Cardiac muscle cell (in vitro differentiated cells and primary cell): ENCODE measurements around the gene IQGAP2. TPM values are rescaled to one million over a fixed set of nuclear protein-coding genes. Genes with fewer than 3 reads are reported as not detected.
A peak's percentile ranks its signal among the peaks of the same experiment; 100 is the strongest.

ENCODE experiments used
- DNase-seq, 2 donors: peaks; one replicate each; pipeline versions ENCODE4 v3.0.0 to v3.0.0-alpha.2; 2010 to 2017; ENCODE audit warnings: low read depth in 1 of 2, low spot score in 1 of 2
- H3K27ac ChIP-seq: fragments of 200-600 bp; sonication (generic); 2 replicates; pipeline ENCODE4 v1.5.1; 2016
- H3K27me3 ChIP-seq: fragments of 200-600 bp; sonication (generic); 2 replicates; pipeline ENCODE4 v1.6.0; 2016; ENCODE audit warnings: control low read depth
- H3K36me3 ChIP-seq: fragments of 200-600 bp; sonication (generic); 2 replicates; pipeline ENCODE4 v1.5.1; 2016; ENCODE audit warnings: control low read depth
- H3K4me1 ChIP-seq: fragments of 200-600 bp; sonication (generic); 2 replicates; pipeline ENCODE4 v1.8.1; 2017; ENCODE audit warnings: low read depth, mild to moderate bottlenecking, mixed run types
- H3K4me3 ChIP-seq: fragments of 200-600 bp; sonication (generic); 2 replicates; pipeline ENCODE4 v1.5.1; 2016; ENCODE audit warnings: mild to moderate bottlenecking
- H3K9me3 ChIP-seq: fragments of 200-600 bp; sonication (generic); 2 replicates; pipeline ENCODE4 v1.5.1; 2017; ENCODE audit warnings: low read depth, mild to moderate bottlenecking, control low read depth
- polyA plus RNA-seq: library from polyadenylated mRNA; unstranded; fragments of >200 nt; fragmentation: Nextera tagmentation; extraction: Ambion mirVana; gene quantifications from 2 replicates; pipeline ENCODE4 v1.2.1, GENCODE V29; 2016
- total RNA-seq: library from RNA; depleted of rRNA; stranded (reverse); fragments of >200 nt; gene quantifications from 2 replicates; pipeline ENCODE4 v1.2.3, GENCODE V29; 2016
- TF ChIP-seq, protein P1 (sequence below): IDR thresholded peaks from 2 replicates; pipeline ENCODE4 v1.5.1; 2012; ENCODE audit warnings: low read depth, mild to moderate bottlenecking, low read length

IQGAP2 gene
- total and polyA plus RNA-seq, 2 experiments from 2014 or later, result 4.1 to 10.8 TPM

DNA sequence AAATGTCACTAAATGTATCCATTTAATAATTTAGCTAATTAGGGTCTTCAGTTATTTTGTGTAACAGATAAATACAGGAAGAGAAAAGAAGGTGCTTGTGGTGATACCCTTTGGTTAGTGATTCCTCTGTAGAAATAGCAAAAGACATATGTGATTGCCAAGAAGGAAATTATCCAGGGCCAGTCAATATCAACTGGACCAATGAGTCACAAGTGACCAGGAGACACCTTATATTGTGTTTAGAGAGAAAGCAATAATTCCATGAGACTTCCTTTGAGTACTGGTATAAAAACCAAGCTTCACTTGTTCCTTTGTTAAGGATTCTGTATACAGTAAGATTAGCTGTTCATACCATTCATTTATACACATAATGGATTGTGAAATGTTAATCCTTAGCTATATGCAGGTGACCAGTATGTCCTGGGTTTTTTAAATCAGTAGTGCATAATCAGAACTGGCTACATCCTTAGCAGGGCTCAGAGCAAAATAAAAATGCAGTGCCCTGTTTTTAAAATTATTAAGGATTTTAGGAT lies 301.1 kb downstream of the IQGAP2 start:
- Histone ChIP-seq H3K4me1 (no peaks in the 10 kb centered on the region), H3K9me3 (no peaks in the 10 kb centered on the region), H3K27me3 (no peaks in the 10 kb centered on the region), H3K27ac (no peak overlapping the region), H3K4me3 (no peak overlapping the region), H3K36me3 (no peaks in the 10 kb centered on the region)
- TF ChIP-seq, protein P1, sequence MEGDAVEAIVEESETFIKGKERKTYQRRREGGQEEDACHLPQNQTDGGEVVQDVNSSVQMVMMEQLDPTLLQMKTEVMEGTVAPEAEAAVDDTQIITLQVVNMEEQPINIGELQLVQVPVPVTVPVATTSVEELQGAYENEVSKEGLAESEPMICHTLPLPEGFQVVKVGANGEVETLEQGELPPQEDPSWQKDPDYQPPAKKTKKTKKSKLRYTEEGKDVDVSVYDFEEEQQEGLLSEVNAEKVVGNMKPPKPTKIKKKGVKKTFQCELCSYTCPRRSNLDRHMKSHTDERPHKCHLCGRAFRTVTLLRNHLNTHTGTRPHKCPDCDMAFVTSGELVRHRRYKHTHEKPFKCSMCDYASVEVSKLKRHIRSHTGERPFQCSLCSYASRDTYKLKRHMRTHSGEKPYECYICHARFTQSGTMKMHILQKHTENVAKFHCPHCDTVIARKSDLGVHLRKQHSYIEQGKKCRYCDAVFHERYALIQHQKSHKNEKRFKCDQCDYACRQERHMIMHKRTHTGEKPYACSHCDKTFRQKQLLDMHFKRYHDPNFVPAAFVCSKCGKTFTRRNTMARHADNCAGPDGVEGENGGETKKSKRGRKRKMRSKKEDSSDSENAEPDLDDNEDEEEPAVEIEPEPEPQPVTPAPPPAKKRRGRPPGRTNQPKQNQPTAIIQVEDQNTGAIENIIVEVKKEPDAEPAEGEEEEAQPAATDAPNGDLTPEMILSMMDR, result no peak
- no peak for DNase-seq

DNA sequence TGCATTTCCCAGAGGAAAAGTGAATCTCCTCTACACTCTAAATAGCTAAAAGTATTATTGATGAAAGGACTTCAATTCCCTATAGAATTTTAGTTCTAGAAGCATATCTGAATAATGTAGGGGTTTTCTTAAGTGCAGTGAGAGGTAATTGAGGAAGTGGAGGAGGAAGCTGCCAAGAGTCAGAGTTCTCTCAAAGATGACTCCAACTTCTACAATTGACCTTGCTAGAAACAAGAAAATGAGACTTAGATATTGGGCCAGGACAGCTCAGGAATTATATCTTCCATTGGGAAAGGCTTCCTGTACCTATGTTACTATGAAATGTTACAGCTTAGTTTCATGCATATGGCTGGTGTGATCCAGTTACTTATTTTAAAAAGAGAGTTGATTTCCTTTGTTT lies 302.5 kb downstream of the IQGAP2 start:
- TF ChIP-seq, protein P1, result no peak
- H3K4me3 ChIP-seq, result no peak overlapping the region
- no peak overlapping the region for H3K27ac ChIP-seq
- H3K4me1 ChIP-seq, result no peaks in the 10 kb centered on the region
- H3K27me3 ChIP-seq, result no peaks in the 10 kb centered on the region
- no peak for DNase-seq
- no peaks in the 10 kb centered on the region for H3K9me3 ChIP-seq
- no peaks in the 10 kb centered on the region for H3K36me3 ChIP-seq

DNA sequence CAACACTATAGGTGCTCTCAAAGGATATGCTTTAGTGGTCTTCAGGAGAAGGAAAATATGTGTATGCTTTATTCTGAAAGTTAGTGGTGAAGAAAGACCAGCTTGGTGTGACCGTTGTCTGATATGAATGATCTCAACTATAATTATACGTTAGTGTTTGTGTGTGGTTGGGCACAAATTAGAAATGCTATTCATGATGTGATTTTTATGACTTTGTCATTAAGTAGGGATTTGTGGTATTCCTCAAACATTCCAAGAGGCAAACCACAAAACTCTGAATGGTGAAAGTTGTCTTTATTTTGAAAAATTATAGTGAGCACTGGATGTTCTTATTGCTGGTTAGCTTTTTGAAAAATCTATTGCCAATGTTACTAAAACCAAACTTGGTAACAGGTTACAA lies 306.7 kb downstream of the IQGAP2 start:
- Histone ChIP-seq H3K9me3 (no peaks in the 10 kb centered on the region), H3K4me3 (no peak overlapping the region), H3K27ac (no peak overlapping the region), H3K27me3 (peaks cover 17% of the 10 kb centered on the region), H3K36me3 (no peaks in the 10 kb centered on the region), H3K4me1 (no peaks in the 10 kb centered on the region)
- peak in 1 of 2 donors; percentile 71 for DNase-seq
- TF ChIP-seq, protein P1, result no peak

DNA sequence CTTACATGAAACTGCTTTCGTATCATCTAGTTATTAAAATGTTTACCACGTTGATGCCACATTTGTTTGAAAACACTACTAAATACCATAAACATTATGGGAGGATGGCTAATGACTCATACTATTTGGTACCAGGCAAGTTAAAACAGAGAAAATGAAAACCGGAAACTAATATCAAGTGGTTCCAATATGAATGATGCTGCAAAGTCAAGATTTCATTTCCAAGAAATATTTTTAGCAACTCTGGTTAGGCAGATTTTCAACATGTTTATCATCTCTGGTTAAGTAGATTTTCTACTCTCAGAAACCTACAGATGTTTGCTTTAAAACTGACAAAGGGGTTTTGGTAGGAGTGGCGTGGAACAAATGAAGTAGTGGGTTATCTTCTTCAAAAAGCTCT lies 307.9 kb downstream of the IQGAP2 start:
- Histone ChIP-seq H3K36me3 (no peaks in the 10 kb centered on the region), H3K27ac (no peak overlapping the region), H3K4me1 (no peaks in the 10 kb centered on the region), H3K27me3 (peaks cover 27% of the 10 kb centered on the region), H3K9me3 (no peaks in the 10 kb centered on the region), H3K4me3 (no peak overlapping the region)
- TF ChIP-seq, protein P1, result no peak
- DNase-seq, result peak in 1 of 2 donors; percentile 59

DNA sequence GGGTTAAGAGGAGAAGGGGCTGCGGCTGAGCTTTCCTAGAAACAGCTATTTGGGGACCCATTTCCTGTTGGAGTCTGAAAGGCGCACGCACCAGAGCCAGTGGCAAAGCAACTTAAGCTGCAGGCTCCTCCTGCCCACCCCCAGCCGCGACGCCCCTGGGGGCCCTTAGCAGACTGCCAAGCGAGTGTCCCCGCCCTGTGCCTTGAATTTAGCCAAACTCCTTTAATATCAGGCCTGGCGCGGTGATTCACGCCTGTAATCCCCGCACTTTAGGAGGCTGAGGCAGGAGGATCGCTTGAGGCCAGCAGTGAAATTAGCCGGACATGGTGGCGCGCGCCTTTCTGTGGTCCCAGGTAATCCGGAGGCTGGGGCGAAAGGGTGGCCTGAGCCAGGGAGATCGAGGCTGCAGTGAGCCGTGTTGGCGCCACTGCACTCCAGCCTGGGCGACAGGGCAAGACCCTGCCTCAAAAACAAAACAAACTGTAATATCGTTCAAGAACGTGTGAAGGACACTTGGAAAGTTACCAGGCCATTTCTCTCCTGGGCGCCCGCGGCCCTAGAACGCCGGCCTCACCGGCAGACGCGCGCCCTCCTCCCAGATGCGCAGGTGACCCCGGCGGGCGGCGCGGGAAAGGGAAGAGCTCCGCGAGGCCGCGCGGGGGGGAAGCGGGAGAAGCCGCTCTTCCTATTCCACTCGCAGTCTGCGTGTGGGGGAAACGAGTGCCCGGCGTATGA lies 311.8 kb downstream of the IQGAP2 start:
- H3K4me1 ChIP-seq, result peaks cover 6% of the 10 kb centered on the region
- no peak overlapping the region for H3K27ac ChIP-seq
- TF ChIP-seq, protein P1, result no peak
- H3K27me3 ChIP-seq, result peaks cover 27% of the 10 kb centered on the region
- H3K9me3 ChIP-seq, result no peaks in the 10 kb centered on the region
- peak; percentile 33 to 42 for DNase-seq
- H3K4me3 ChIP-seq, result peak overlapping the region; percentile 82
- no peaks in the 10 kb centered on the region for H3K36me3 ChIP-seq
